GM12891 (cell line): ENCODE data around the gene NDST1.
"Not testable (repeated sequence)": the region's sequence is repeated elsewhere in the genome, so short reads cannot be mapped to it uniquely, and the experiment has no call there.

ENCODE experiments used
- DNase-seq: peaks from one replicate; pipeline ENCODE4 v3.0.0; 2011; ENCODE audit warnings: low spot score; ENCODE audit not compliant: insufficient read length
- FAIRE-seq: peaks from 2 replicates; lab custom pipeline; 2011; peaks lifted over from hg19 to GRCh38; lab: Jason Lieb, UNC
- PAX5 ChIP-seq: IDR thresholded peaks from 2 replicates; pipeline ENCODE4 v1.6.1; 2011; ENCODE audit warnings: low read length, moderate library complexity, mild to moderate bottlenecking; ENCODE audit not compliant: insufficient read depth, severe bottlenecking
- POLR2A ChIP-seq: IDR thresholded peaks from 2 replicates; pipeline ENCODE4 v1.6.1; 2011; ENCODE audit warnings: low read depth, low read length, control low read depth
- POLR2AphosphoS5 ChIP-seq: IDR thresholded peaks from 2 replicates; pipeline ENCODE4 v1.6.1; 2011; ENCODE audit warnings: low read depth, low read length, control low read depth
- POU2F2 ChIP-seq: IDR thresholded peaks from 2 replicates; pipeline ENCODE4 v1.6.1; 2011; ENCODE audit warnings: low read depth, mild to moderate bottlenecking, control low read depth, low read length, moderate library complexity
- SPI1 ChIP-seq: IDR thresholded peaks from 2 replicates; pipeline ENCODE4 v1.6.1; 2011; ENCODE audit warnings: low read depth, low read length, control low read depth
- TAF1 ChIP-seq: IDR thresholded peaks from 2 replicates; pipeline ENCODE4 v1.6.1; 2011; ENCODE audit warnings: low read depth, low read length, control low read depth

Gene NDST1

DNA sequence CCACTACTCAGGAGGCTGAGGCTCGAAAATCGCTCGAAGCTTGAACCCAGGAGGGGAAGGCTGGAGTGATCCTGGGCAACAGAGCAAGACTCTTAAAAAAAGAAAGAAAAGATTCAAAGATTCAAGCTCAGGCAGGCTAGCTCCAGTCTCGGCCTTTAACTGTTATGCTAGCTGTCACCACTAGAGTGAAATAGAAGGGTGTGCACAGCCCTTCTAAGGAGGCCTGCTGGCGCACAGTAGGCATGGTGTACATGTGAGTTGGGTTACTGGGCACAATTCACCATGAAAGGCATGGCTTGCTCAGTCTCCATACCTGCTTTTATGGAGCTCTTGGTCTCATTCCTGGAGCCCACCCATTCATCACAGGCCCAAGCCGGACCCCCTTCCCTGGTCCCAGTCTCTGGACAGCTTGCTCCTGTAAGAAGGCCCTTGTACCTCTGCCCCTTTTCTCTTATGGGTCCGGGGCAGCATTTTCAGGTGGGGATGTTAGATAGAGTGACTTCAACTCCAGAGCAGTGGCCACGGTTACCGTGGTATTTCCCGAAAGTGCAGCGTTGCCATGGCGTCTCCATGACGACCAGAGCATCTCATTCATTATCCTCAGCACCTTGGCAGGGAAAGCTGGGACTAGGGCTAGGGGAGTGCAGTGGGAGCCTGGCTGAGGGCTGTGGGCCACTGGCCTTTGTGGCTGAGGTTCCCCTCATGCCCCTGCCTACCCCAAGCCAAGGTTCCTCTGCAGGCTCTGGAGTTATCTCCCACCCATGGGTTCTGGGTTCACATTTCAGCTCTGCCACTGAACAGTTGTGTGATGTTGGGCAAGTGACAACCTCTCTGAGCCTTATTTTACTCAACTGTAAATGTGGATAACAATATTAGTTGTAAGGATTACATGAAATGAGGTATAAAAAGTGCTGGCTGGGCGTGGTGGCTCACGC, 5.7 kb downstream of the NDST1 start:
- DNase-seq = no peak

DNA sequence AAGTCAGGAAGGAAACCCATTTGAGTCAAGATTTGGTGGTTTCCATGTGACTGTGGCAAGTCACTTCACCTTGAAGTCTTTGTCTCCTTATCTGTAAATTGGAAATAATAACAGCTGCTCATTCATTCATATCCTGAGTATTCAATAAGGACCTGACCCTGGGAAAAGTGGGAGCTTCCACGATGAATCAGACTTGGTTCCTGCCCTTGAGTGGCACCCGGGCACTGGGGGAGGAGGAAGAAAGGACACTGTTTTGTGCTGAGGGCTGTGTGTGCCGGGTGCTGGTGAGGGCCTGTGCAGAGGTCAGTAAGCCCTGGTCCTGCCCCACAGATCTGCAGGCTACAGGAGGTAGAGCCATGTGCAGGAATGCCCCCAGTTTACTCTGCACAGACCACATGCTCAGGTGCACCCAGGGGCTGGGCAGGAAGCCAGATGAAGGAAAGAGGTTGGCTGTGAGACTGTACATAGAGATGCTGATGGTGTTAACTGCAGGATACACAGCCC, 6.8 kb downstream of the NDST1 start:
- FAIRE-seq = no peak
- no peak for DNase-seq
- TF ChIP-seq POLR2AphosphoS5 (no peak), SPI1 (no peak), PAX5 (no peak), POU2F2 (no peak), TAF1 (no peak), POLR2A (no peak)

More for the DNA sequence above, 5.7 kb downstream of the NDST1 start:
- FAIRE-seq = no peak
- TF ChIP-seq SPI1 (no peak), POU2F2 (no peak), TAF1 (no peak), POLR2AphosphoS5 (no peak), POLR2A (no peak)

DNA sequence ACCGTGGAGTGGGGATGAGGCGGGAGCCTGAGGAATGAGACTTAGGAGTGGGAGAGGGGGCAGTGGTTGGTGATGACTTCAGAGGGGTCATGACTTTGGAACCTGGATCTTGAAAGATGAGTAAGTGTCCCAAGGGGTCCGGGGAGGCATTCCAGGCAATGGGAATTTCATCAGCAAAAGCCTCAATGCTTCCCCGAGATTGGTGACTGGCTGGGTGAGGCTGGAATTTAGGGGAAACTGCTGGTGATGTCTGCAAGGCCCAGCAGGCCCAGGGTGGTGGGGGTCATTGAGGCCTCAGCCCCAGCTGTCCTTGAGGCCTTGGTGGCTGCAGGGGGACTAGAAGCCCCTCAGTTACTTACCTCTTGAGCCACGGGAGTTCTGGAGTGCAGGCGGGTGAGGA, 7.5 kb downstream of the NDST1 start:
- no peak for DNase-seq
- TF ChIP-seq POU2F2 (no peak), TAF1 (no peak), SPI1 (no peak), PAX5 (no peak), POLR2AphosphoS5 (no peak), POLR2A (no peak)
- no peak for FAIRE-seq

DNA sequence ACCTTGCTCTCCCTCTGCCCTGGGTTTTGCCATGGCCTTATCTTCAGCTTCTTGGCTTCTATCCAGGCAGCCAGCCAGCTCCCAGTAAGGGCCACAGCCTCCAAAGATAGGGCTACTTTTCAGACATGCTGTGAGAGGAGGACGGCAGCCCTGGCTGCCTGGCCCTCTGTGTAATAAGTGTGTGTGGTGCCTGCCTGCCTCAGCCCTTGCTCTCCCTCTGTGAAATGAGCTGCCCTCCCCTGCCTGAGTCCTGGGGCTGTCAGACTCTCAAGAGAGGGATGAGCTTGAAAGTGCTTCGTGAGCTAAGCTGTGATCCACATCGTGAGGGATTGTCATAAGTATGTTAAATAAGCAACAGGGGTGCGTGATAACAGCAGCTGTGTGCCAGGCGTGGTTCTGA, 8.1 kb downstream of the NDST1 start:
- DNase-seq = no peak
- TF ChIP-seq TAF1 (no peak), SPI1 (no peak), POLR2AphosphoS5 (no peak), POU2F2 (no peak), PAX5 (no peak), POLR2A (no peak)
- FAIRE-seq = no peak

DNA sequence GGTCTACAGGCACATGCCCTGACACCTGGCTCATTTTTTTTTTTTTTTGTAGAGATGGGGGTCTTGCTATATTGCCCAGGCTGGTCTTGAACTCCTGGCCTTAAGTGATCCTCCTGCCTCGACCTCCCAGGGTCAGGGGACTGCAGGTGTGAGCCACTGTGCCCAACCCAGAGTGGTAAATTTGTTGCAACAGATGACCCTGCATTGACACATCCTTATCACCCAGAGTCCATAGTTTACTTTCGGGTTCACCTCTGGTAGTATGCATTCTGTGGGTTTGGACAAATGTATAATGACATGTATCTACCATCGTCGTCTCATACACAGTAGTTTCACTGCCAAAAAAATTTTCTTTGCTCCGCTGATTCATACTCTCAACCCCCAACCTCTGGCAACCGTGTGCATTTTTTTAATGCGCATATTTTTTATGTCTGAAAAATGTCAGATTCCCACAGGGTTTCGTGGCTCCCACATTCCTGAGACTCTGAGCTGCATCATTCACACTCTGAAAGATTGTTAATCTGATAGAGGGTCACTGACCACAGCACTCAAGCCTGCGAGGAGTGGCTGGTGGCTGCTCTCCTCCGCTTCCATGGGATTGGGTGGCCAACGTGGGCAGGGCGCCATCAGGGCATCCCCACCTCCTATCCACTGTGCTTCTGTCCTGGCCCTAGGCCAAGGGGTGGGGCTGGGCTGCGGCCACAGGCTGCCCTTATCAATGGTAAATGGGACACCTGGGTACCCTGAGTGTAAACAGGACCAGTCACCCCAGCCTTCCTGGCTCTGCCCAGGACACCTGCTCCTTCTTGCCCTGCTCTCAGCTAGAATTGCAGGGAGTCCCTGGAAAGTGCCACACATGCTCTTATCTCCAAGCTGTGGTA, 9.6 kb downstream of the NDST1 start:
- TF ChIP-seq PAX5 (no peak), TAF1 (no peak), POLR2AphosphoS5 (no peak), POU2F2 (no peak), POLR2A (no peak), SPI1 (no peak)
- no peak for FAIRE-seq
- DNase-seq = no peak

DNA sequence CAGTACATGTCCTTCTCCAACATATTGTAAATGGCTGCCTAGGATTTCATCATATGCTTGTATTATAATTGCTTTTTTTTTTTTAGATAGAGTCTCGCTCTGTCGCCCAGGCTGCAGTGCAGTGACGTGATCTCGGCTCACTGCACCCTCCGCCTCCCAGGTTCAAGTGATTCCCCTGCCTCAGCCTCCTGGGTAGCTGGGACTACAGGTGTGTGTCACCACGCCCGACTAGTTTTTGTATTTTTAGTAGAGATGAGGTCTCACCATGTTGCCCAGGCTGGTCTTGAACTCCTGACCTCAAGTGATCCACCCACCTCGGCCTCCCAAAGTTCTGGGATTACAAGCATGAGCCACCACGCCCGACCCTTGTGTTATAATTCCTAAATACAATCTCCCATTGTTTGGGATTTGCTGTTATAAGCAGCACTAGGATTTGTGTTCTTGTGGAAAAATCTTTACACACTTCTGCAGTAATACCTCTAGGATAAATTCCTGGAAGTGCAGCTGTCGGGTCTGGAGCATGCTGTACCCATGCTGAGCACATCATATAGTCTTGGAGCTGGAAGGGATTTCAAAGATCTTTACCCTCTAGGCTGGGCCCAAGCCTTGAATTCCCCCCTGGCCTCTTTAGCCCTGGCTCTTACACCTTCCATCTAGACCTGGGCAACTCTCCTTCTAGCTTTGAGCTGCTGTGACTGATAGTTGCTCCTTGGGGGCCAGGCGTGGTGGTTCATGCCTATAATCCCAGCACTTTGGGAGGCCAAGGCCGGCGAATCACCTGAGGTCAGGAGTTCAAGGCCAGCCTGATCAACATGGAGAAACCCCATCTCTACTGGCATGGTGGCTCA, 11.0 kb downstream of the NDST1 start:
- not testable (repeated sequence) for FAIRE-seq, DNase-seq

DNA sequence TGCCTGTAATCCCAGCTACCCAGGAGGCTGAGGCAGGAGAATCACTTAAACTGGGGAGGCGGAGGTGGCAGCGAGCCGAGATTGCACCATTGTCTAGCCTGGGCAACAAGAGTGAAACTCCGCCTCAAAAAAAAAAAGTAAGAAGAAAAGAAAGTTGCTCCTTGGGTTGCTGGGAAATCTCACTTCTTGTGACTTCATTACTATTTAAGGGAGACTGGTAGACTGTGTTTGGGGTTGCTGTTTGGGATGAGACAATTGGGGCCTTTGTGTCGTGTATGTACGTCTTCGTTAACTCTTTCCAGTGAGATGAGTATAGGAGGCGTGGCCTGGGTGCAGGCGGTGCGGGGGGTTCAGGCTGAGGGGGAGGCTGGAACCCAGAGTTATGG, 11.6 kb downstream of the NDST1 start:
- no peak for TF ChIP-seq SPI1
- no peak for TF ChIP-seq POLR2AphosphoS5
- TF ChIP-seq PAX5 = no peak
- no peak for TF ChIP-seq TAF1
- no peak for TF ChIP-seq POU2F2
- no peak for TF ChIP-seq POLR2A
- no peak for DNase-seq
- FAIRE-seq = no peak

DNA sequence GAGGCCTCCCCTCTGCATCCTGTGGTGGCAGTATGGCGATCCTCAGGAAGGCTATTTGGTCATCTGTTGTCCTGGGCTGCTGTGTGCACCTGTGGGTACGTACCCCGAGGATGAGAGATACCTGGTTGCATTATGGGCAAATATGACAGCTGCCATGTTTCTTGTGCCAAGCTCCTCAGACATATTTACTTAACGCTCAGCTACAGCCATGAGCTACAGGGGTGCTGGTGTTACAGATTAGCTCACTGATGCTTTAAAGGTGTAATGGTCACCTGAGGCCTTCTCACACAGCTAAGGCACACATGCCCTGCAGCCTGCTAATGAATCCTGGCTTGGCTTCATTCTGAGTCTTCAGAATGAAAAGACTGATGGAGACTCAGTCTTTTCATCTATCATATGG, 12.0 kb downstream of the NDST1 start:
- no peak for TF ChIP-seq POU2F2
- TF ChIP-seq SPI1 = no peak
- TF ChIP-seq POLR2AphosphoS5 = no peak
- no peak for TF ChIP-seq PAX5
- TF ChIP-seq POLR2A = no peak
- no peak for TF ChIP-seq TAF1
- DNase-seq = no peak
- FAIRE-seq = no peak
